HCT116 (cell line): ENCODE measurements around the gene KIF21B.

Experiments used
- CTCF ChIP-seq, 3 experiments: fragments of 200-600 bp in 1 of 3; sonication (generic) in 1 of 3; IDR thresholded peaks in 2 of 3; conservative IDR thresholded peaks in 1 of 3; 2 replicates each; pipeline ENCODE4 v1.5.1; 2012 to 2017; ENCODE audit warnings: low read depth in 2 of 3, low read length in 2 of 3, antibody characterized with exemption in 1 of 3, borderline replicate concordance in 1 of 3, control low read depth in 1 of 3, mild to moderate bottlenecking in 1 of 3, mixed read lengths in 1 of 3, mixed run types in 1 of 3, moderate library complexity in 1 of 3; ENCODE audit not compliant: insufficient read depth in 1 of 3
- EZH2 ChIP-seq: fragments of 200-600 bp; sonication (generic); IDR thresholded peaks from 2 replicates; pipeline ENCODE4 v1.6.1; 2017; ENCODE audit warnings: antibody characterized with exemption, mixed run types
- SP1 ChIP-seq: IDR thresholded peaks from 2 replicates; pipeline ENCODE4 v1.6.1; 2012; ENCODE audit warnings: low read depth
- TF ChIP-seq, protein P1 (sequence below): IDR thresholded peaks from 2 replicates; pipeline ENCODE4 v1.6.1; 2011; ENCODE audit warnings: mild to moderate bottlenecking, low read length, moderate library complexity; ENCODE audit not compliant: insufficient replicate concordance; ENCODE audit errors: extremely low read depth

GRCh38 chr1:200988693-200989092, 34.8 kb downstream of the KIF21B start:
- TF ChIP-seq CTCF (IDR thresholded peaks at IDR 0.05 in 2 of 3, conservative IDR thresholded peaks at IDR 0.05 in 1 of 3; ENCODE audit: borderline replicate concordance in 1 of 3, insufficient read depth in 1 of 3, low read depth in 2 of 3, low read length in 2 of 3) (no peak), EZH2 (no peak), SP1 (no peak)
- TF ChIP-seq, protein P1, sequence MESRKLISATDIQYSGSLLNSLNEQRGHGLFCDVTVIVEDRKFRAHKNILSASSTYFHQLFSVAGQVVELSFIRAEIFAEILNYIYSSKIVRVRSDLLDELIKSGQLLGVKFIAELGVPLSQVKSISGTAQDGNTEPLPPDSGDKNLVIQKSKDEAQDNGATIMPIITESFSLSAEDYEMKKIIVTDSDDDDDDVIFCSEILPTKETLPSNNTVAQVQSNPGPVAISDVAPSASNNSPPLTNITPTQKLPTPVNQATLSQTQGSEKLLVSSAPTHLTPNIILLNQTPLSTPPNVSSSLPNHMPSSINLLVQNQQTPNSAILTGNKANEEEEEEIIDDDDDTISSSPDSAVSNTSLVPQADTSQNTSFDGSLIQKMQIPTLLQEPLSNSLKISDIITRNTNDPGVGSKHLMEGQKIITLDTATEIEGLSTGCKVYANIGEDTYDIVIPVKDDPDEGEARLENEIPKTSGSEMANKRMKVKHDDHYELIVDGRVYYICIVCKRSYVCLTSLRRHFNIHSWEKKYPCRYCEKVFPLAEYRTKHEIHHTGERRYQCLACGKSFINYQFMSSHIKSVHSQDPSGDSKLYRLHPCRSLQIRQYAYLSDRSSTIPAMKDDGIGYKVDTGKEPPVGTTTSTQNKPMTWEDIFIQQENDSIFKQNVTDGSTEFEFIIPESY = no peak
